ENCODE results near the gene TMEM200A.

TMEM200A gene

DNA sequence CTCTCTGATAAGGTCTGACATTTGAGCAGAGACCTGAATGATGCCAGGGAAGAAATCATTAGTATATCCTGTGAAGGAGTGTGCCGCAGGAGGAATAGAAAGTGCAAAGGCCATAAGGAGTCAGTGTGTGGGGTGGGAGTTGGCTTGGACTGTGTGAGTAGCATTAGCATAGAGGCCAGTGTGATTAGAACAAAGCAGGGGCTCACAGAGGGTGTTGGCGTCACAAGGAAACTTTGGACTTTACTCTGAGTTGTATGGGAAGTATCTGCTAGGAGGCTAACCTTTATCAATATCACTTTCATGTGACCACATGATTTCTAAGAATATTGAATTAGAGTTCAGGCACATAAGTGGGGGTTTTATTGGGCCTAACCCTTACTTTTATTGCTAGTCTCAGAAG, 12.1 kb downstream of the TMEM200A start:
- TF ChIP-seq, protein P1, sequence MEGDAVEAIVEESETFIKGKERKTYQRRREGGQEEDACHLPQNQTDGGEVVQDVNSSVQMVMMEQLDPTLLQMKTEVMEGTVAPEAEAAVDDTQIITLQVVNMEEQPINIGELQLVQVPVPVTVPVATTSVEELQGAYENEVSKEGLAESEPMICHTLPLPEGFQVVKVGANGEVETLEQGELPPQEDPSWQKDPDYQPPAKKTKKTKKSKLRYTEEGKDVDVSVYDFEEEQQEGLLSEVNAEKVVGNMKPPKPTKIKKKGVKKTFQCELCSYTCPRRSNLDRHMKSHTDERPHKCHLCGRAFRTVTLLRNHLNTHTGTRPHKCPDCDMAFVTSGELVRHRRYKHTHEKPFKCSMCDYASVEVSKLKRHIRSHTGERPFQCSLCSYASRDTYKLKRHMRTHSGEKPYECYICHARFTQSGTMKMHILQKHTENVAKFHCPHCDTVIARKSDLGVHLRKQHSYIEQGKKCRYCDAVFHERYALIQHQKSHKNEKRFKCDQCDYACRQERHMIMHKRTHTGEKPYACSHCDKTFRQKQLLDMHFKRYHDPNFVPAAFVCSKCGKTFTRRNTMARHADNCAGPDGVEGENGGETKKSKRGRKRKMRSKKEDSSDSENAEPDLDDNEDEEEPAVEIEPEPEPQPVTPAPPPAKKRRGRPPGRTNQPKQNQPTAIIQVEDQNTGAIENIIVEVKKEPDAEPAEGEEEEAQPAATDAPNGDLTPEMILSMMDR (IDR thresholded peaks at IDR 0.05): no peak
- no peaks in the 10 kb centered on the region for H3K27me3 ChIP-seq
- H3K4me3 ChIP-seq: no peak overlapping the region
- intact Hi-C loops (cut with DNase I; ENCODE audit: low total_unique reads): no loop called here
- no peak overlapping the region for H3K27ac ChIP-seq
- no peaks in the 10 kb centered on the region for H3K4me1 ChIP-seq
- no peak for DNase-seq
- no peaks in the 10 kb centered on the region for H3K36me3 ChIP-seq
- no peaks in the 10 kb centered on the region for H3K9me3 ChIP-seq

DNA sequence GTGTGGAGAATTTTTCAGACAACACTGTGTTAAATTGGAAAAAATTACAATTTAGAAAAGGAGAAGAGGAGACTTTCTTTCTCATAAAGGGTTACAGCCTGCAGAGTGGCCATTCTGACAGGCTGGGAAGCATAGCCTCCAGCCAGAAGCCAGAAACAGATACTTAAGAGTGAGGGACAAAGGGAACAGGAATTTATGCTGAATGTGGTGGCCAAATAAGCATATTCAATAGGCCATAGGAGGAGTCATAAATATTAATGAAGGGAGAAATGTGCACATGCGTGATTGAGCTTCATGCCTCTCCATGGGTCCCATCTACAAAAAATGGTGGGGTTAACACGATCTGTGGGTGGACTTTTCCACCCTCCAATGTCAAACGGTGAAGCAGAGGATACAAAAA, 13.4 kb downstream of the TMEM200A start:
- no peaks in the 10 kb centered on the region for H3K9me3 ChIP-seq
- no peaks in the 10 kb centered on the region for H3K27me3 ChIP-seq
- TF ChIP-seq, protein P1 (IDR thresholded peaks at IDR 0.05): no peak
- no peaks in the 10 kb centered on the region for H3K4me1 ChIP-seq
- H3K36me3 ChIP-seq: no peaks in the 10 kb centered on the region
- no peak for DNase-seq
- H3K4me3 ChIP-seq: no peak overlapping the region
- intact Hi-C loops (cut with DNase I; ENCODE audit: low total_unique reads): no loop called here
- H3K27ac ChIP-seq: no peak overlapping the region

DNA sequence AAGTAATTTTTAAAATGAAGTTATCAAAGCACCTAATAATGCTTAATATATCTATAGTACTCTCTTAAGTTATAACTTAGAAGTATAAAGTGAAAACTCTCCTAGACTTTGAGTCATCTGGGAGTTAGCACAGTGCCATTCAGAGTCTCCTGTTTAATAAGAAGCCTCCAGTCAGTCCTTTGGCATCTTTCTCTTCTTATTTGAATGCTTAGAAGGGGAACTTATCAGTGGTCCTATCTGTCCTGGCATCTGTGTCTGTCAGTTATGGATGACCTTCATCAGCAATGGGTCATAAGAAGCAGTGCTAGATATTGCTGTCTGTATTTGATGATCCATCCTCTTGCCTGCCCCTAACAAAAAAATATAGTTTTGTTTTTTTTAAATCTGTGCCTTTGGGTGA, 15.2 kb downstream of the TMEM200A start:
- intact Hi-C loops (cut with DNase I; ENCODE audit: low total_unique reads): no loop called here
- DNase-seq: no peak
- Histone ChIP-seq H3K27me3 (no peaks in the 10 kb centered on the region), H3K4me1 (no peaks in the 10 kb centered on the region), H3K27ac (no peak overlapping the region), H3K9me3 (no peaks in the 10 kb centered on the region), H3K4me3 (no peak overlapping the region), H3K36me3 (no peaks in the 10 kb centered on the region)
- TF ChIP-seq, protein P1 (IDR thresholded peaks at IDR 0.05): no peak

DNA sequence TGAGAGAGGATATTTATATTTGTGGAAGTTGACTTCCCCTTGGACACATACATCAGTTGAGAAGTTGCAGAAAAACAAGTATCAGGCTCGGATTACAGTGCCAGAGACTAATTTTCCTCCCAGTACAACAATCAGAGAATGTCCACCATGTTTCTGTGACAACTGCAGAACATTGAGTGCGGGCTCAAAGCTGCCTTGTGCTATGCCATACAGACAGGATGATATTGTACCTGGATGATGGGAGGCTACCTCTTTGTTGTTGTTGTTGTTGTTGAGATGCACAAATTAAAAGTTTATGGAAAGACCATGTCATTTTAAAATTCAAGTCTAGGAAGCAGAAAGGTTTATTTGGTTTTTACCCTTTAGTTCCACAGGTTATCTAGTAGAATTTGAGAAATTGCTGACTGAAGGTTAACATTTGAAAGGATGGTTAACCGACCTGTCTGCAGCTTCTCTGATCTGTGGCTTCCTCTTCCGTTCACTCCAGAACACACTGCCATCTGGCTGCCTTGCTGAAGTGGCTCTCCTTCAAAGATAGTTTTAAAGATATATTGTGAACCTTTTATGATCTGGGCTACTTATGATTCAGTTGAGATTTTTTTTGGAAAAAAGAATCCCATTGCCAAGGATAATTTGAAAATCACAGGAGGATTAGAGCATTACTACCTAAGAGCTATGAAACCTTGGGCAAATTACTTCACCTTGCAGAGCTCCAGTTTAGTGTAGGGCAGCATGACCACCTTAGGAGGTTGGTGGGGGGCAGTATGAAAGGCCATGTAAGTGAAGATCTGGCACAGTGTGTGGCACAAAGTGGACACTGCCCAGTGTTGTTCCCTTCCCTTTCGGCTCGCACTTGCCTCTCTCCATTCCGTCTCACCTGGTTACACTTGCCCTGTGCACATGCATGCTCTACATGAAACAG, 15.9 kb downstream of the TMEM200A start:
- no peaks in the 10 kb centered on the region for H3K36me3 ChIP-seq
- no peak overlapping the region for H3K27ac ChIP-seq
- TF ChIP-seq, protein P1 (IDR thresholded peaks at IDR 0.05): no peak
- no peaks in the 10 kb centered on the region for H3K27me3 ChIP-seq
- no peak overlapping the region for H3K4me3 ChIP-seq
- intact Hi-C loops (cut with DNase I; ENCODE audit: low total_unique reads): no loop called here
- DNase-seq: no peak
- no peaks in the 10 kb centered on the region for H3K4me1 ChIP-seq
- no peaks in the 10 kb centered on the region for H3K9me3 ChIP-seq

DNA sequence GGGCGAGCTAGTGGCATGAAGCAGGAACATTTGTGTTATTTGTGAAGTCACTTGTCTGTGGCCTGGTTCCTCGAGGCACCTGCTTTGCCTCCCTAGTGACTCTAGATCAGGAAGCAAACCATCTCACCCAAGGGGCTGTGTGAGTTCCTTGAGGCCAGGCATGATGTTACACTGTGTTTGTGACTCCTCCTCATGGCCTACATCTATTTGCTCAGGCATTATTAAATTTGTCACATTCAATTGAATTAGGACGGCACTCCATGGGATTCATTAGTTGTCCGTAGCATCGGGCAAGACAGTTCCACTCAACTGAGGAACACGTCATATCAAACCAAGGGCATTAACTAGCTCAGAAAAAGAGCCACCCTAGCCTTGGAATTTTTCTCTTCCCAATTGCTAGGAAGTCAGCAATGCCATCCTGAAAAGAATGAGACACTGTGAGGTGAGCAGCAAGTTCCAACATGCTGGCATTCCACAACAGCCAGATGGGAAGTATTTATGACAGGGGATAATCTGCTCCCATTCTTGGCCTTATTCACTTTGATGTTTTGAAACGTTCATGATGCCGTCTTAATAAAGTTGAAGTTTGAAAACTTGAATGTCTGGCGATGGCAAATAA, 17.2 kb downstream of the TMEM200A start:
- DNase-seq: no peak
- no peak overlapping the region for H3K4me3 ChIP-seq
- TF ChIP-seq, protein P1 (IDR thresholded peaks at IDR 0.05): no peak

More for the DNA sequence above, 17.2 kb downstream of the TMEM200A start:
- no peak overlapping the region for H3K27ac ChIP-seq
- H3K36me3 ChIP-seq: no peaks in the 10 kb centered on the region
- no peaks in the 10 kb centered on the region for H3K27me3 ChIP-seq
- intact Hi-C loops (cut with DNase I; ENCODE audit: low total_unique reads): no loop called here
- no peaks in the 10 kb centered on the region for H3K4me1 ChIP-seq
- no peaks in the 10 kb centered on the region for H3K9me3 ChIP-seq
